ENCODE results near the gene OCA2. TPM values are rescaled to one million over a fixed set of nuclear protein-coding genes. Genes with fewer than 3 reads are reported as not detected.
A peak's percentile ranks its signal among the peaks of the same experiment; 100 is the strongest.
"Not testable (repeated sequence)": the region's sequence is repeated elsewhere in the genome, so short reads cannot be mapped to it uniquely, and the experiment has no call there.

The OCA2 gene
- total RNA-seq, 1 experiment from 2014 or later, result 0.31 TPM

GRCh38 chr15:28122038-28122949, 23.2 kb upstream of the OCA2 start:
- H3K23me2 ChIP-seq (ENCODE audit: insufficient read length, low read depth, low read length, poor library complexity, severe bottlenecking), result no peaks in the 10 kb centered on the region
- no peak overlapping the region for H2BK15ac ChIP-seq (ENCODE audit: low read depth, low read length)
- no peaks in the 10 kb centered on the region for H3K79me1 ChIP-seq (ENCODE audit: insufficient read depth, low read depth, low read length, poor library complexity, severe bottlenecking)
- no peak for DNase-seq
- no peaks in the 10 kb centered on the region for H3K79me2 ChIP-seq (ENCODE audit: insufficient read depth, low read length)
- H3K18ac ChIP-seq (ENCODE audit: insufficient read length, low read depth, low read length), result no peak overlapping the region
- no peak overlapping the region for H2BK20ac ChIP-seq (ENCODE audit: low read depth, low read length, poor library complexity, severe bottlenecking)
- peaks cover 50 to 67% (median 53%) of the 10 kb centered on the region in 3 experiments for H3K36me3 Mint-ChIP-seq (ENCODE audit: insufficient read depth in 1 of 3, low read depth in 3 of 3)
- no peak overlapping the region for H3K9ac ChIP-seq (ENCODE audit: extremely low read depth, insufficient read length, low read length)
- no peak overlapping the region for H3K14ac ChIP-seq (ENCODE audit: insufficient read depth, low read length)
- no peak overlapping the region for H3K23ac ChIP-seq (ENCODE audit: insufficient read length, low read depth, low read length)
- H2AK5ac ChIP-seq (ENCODE audit: insufficient read length, low read length), result no peak overlapping the region
- H3K9me3 Mint-ChIP-seq, result no peaks in the 10 kb centered on the region
- TF ChIP-seq, protein P1, sequence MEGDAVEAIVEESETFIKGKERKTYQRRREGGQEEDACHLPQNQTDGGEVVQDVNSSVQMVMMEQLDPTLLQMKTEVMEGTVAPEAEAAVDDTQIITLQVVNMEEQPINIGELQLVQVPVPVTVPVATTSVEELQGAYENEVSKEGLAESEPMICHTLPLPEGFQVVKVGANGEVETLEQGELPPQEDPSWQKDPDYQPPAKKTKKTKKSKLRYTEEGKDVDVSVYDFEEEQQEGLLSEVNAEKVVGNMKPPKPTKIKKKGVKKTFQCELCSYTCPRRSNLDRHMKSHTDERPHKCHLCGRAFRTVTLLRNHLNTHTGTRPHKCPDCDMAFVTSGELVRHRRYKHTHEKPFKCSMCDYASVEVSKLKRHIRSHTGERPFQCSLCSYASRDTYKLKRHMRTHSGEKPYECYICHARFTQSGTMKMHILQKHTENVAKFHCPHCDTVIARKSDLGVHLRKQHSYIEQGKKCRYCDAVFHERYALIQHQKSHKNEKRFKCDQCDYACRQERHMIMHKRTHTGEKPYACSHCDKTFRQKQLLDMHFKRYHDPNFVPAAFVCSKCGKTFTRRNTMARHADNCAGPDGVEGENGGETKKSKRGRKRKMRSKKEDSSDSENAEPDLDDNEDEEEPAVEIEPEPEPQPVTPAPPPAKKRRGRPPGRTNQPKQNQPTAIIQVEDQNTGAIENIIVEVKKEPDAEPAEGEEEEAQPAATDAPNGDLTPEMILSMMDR (conservative IDR thresholded peaks at IDR 0.05), result no peak
- H4K20me1 ChIP-seq (ENCODE audit: control insufficient read depth, insufficient read depth, insufficient read length), result no peaks in the 10 kb centered on the region
- no peak overlapping the region for H3K4me2 ChIP-seq (ENCODE audit: insufficient read depth, insufficient read length, low read length)
- H3T11ph ChIP-seq (ENCODE audit: low read length), result no peak overlapping the region
- H4K5ac ChIP-seq (ENCODE audit: insufficient read length, low read depth, low read length), result no peak overlapping the region
- H2BK12ac ChIP-seq (ENCODE audit: insufficient read length, low read depth, low read length), result no peak overlapping the region
- no peak overlapping the region for H3K27ac ChIP-seq (ENCODE audit: insufficient read length, low read depth, low read length)
- H3K27ac Mint-ChIP-seq, result peak overlapping the region in 1 of 3 experiments; percentile 57; a peak in 1 of 7 replicates
- H3K27me3 Mint-ChIP-seq (ENCODE audit: low read depth), result no peaks in the 10 kb centered on the region
- no peaks in the 10 kb centered on the region for H3K4me1 Mint-ChIP-seq
- no peak overlapping the region for H4K8ac ChIP-seq (replicated peaks; ENCODE audit: insufficient read length, low read depth, low read length)
- no peak overlapping the region for H3K4me3 Mint-ChIP-seq
- H2AFZ ChIP-seq (ENCODE audit: low read length), result no peak overlapping the region
- H4K91ac ChIP-seq (ENCODE audit: insufficient read length, low read depth, low read length), result no peak overlapping the region
- no peak overlapping the region for H3K56ac ChIP-seq (ENCODE audit: insufficient read length, low read depth, low read length)
- no peak overlapping the region for H2BK120ac ChIP-seq (ENCODE audit: low read depth, low read length, poor library complexity, severe bottlenecking)
- WGBS (ENCODE audit: extremely low coverage, insufficient read length, low lambda C conversion rate), result no CpG with 5 or more reads among the region's 28 CpGs
- H3K9me3 ChIP-seq (ENCODE audit: control insufficient read depth, low read depth, low read length), result no peaks in the 10 kb centered on the region
- H3K4ac ChIP-seq (ENCODE audit: low read depth, low read length), result no peak overlapping the region
- no peaks in the 10 kb centered on the region for H3K4me1 ChIP-seq (ENCODE audit: insufficient read depth, low read length)
- H3K27me3 ChIP-seq (ENCODE audit: insufficient read depth, low read length), result no peaks in the 10 kb centered on the region
- no peak overlapping the region for H2BK5ac ChIP-seq (ENCODE audit: insufficient read length, low read length)

DNA sequence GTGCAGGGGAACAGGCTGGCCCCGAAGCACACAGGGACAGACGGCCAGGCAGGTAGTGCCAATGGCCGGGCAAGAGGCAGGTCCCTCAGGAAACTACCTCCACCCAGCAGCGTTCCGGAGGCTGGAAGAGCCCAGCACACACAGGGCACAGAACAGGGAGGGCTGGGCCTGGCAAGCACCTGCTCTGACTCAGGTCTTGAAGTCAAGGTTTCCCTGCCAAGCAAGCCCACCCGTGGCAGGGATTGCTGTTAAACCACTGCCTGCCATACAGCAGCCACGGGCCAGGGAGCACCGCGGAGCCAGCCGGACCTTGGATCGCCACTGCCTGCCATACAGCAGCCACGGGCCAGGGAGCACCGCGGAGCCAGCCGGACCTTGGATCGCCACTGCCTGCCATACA, 22.5 kb upstream of the OCA2 start:
- H3K79me1 ChIP-seq (ENCODE audit: insufficient read depth, low read depth, low read length, poor library complexity, severe bottlenecking); H4K5ac ChIP-seq (ENCODE audit: insufficient read length, low read depth, low read length); H3K9me3 Mint-ChIP-seq; H3K4me3 Mint-ChIP-seq; H2BK20ac ChIP-seq (ENCODE audit: low read depth, low read length, poor library complexity, severe bottlenecking); H2BK12ac ChIP-seq (ENCODE audit: insufficient read length, low read depth, low read length); H3K23me2 ChIP-seq (ENCODE audit: insufficient read length, low read depth, low read length, poor library complexity, severe bottlenecking); H4K20me1 ChIP-seq (ENCODE audit: control insufficient read depth, insufficient read depth, insufficient read length); H4K8ac ChIP-seq (replicated peaks; ENCODE audit: insufficient read length, low read depth, low read length); H3K27ac Mint-ChIP-seq; H3K27ac ChIP-seq (ENCODE audit: insufficient read length, low read depth, low read length); H2BK5ac ChIP-seq (ENCODE audit: insufficient read length, low read length); H3K27me3 ChIP-seq (ENCODE audit: insufficient read depth, low read length); H3K14ac ChIP-seq (ENCODE audit: insufficient read depth, low read length); H3K79me2 ChIP-seq (ENCODE audit: insufficient read depth, low read length); H3K4me2 ChIP-seq (ENCODE audit: insufficient read depth, insufficient read length, low read length); H2BK15ac ChIP-seq (ENCODE audit: low read depth, low read length); DNase-seq; H3K4ac ChIP-seq (ENCODE audit: low read depth, low read length); H3K27me3 Mint-ChIP-seq (ENCODE audit: low read depth); H3K9me3 ChIP-seq (ENCODE audit: control insufficient read depth, low read depth, low read length); H2AFZ ChIP-seq (ENCODE audit: low read length); H3K4me1 ChIP-seq (ENCODE audit: insufficient read depth, low read length); H3T11ph ChIP-seq (ENCODE audit: low read length); H3K4me1 Mint-ChIP-seq; H2AK5ac ChIP-seq (ENCODE audit: insufficient read length, low read length); H3K56ac ChIP-seq (ENCODE audit: insufficient read length, low read depth, low read length); H3K23ac ChIP-seq (ENCODE audit: insufficient read length, low read depth, low read length); H2BK120ac ChIP-seq (ENCODE audit: low read depth, low read length, poor library complexity, severe bottlenecking); H3K9ac ChIP-seq (ENCODE audit: extremely low read depth, insufficient read length, low read length); H3K18ac ChIP-seq (ENCODE audit: insufficient read length, low read depth, low read length); H4K91ac ChIP-seq (ENCODE audit: insufficient read length, low read depth, low read length): not testable (repeated sequence)
- peaks cover 47 to 69% (median 60%) of the 10 kb centered on the region in 3 experiments for H3K36me3 Mint-ChIP-seq (ENCODE audit: insufficient read depth in 1 of 3, low read depth in 3 of 3)
- WGBS (ENCODE audit: extremely low coverage, insufficient read length, low lambda C conversion rate), result no CpG with 5 or more reads among the region's 16 CpGs

All from H9 (cell line).